AG09309 (cell line): Measurements from ENCODE around the gene PLXNA2.

Source experiments
- DNase-seq: peaks from one replicate; pipeline ENCODE4 v3.0.0-alpha.2; 2010; ENCODE audit warnings: low read depth
- H3K4me3 ChIP-seq: 2 replicates; pipeline ENCODE4 v1.5.1; 2011; ENCODE audit warnings: mild to moderate bottlenecking, low read depth, low read length, moderate library complexity; ENCODE audit not compliant: control insufficient read depth
- TF ChIP-seq, protein P1 (sequence below): IDR thresholded peaks from 2 replicates; pipeline ENCODE4 v1.5.1; 2011; ENCODE audit warnings: mild to moderate bottlenecking, low read depth, low read length, inconsistent platforms; ENCODE audit not compliant: insufficient read depth, control insufficient read depth; ENCODE audit errors: missing control alignments

Gene PLXNA2

DNA sequence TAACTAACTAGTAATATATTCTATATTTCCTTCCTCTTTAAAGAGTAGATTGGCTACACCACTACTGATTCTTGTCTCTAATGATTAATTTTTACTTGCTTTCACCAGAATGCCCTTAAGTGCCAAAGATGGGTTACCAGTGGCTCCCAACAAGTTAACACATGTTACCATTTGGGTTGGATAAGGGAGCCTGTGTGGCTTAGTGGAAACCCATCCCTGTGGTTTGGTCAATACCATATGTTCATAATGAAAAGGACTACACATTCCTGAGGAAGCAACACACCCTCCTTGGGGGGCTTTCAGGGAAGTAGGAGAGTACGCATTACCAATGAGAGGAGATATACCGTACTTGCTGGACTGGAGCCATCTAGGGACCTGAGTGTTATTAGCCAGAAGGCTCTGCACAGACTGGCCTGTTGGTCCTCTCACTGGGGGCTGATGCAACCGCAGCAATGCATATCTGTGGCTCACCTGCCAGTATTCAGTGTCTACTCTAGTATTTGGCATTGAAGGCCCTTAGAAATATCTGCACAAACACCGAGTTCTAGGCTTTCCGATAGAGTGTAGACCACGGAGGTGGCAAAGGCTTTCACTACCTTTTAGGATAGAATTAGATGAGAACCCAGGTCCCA is 29.3 kb upstream of the PLXNA2 start:
- H3K4me3 ChIP-seq, result no peak overlapping the region
- TF ChIP-seq, protein P1, sequence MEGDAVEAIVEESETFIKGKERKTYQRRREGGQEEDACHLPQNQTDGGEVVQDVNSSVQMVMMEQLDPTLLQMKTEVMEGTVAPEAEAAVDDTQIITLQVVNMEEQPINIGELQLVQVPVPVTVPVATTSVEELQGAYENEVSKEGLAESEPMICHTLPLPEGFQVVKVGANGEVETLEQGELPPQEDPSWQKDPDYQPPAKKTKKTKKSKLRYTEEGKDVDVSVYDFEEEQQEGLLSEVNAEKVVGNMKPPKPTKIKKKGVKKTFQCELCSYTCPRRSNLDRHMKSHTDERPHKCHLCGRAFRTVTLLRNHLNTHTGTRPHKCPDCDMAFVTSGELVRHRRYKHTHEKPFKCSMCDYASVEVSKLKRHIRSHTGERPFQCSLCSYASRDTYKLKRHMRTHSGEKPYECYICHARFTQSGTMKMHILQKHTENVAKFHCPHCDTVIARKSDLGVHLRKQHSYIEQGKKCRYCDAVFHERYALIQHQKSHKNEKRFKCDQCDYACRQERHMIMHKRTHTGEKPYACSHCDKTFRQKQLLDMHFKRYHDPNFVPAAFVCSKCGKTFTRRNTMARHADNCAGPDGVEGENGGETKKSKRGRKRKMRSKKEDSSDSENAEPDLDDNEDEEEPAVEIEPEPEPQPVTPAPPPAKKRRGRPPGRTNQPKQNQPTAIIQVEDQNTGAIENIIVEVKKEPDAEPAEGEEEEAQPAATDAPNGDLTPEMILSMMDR, result no peak
- DNase-seq, result no peak

DNA sequence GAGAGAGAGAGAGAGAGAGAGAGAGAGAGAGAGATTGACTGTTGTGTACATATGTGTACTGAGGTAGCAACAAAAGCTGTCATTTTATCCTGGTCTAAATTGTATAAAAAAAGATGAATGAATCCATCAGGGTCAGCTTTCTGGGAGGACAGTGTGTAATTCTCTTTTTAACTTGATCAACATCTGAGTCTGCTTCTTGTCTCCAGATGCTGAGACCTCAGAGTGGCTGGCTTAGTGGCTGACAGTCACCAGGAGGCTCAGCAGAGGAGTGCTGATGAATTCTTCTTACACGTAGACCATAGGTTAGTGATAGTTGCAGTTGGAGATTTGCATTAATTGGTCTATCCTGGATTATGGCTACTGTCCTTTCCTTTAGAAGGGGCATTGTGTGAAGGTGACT is 28.5 kb upstream of the PLXNA2 start:
- no peak for DNase-seq
- H3K4me3 ChIP-seq, result no peak overlapping the region
- TF ChIP-seq, protein P1, result no peak

DNA sequence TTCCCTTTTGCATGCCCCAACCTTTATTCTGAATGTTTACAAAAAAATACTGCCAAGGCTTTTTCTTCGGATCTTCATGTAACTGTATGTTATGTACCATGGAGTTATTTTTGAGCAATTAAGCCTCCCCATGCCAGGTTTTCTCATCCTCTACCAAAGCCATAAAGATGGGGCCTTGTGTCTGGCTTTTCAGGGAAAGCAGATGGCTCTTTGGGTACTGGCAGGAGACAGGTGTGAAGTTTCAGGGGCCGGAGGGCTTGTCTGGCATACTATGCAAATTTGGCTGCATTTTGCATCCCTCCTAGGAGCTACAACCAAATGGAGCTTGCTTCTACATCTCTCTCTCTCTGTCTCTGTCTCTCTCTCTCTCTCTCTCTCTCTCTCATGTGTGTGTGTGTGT is 28.1 kb upstream of the PLXNA2 start:
- TF ChIP-seq, protein P1, result no peak
- no peak for DNase-seq

GRCh38 chr1:208271236-208271635 is 27.1 kb upstream of the PLXNA2 start:
- DNase-seq, result no peak
- TF ChIP-seq, protein P1, result no peak

More for the DNA sequence above, 28.1 kb upstream of the PLXNA2 start:
- no peak overlapping the region for H3K4me3 ChIP-seq

GRCh38 chr1:208270651-208271141 is 26.5 kb upstream of the PLXNA2 start:
- TF ChIP-seq, protein P1, result no peak
- H3K4me3 ChIP-seq, result no peak overlapping the region

More at GRCh38 chr1:208271236-208271635, 27.1 kb upstream of the PLXNA2 start:
- H3K4me3 ChIP-seq, result no peak overlapping the region

DNA sequence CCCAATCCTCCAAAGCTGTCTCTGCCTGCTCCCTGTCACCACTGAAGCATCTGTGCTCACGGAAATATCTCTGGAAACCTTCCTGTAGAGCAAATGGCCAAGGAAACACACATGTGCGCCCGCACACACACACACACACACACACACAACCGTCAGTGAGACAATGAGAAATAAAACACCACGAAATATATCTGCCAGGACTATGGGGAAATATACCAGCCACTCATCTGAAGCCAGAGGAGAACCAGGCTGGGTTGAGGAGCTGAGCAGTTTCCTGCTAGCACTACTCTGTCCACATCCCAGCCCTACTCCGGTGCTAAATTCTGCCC is 25.1 kb upstream of the PLXNA2 start:
- no peak for DNase-seq
- TF ChIP-seq, protein P1, result no peak
- no peak overlapping the region for H3K4me3 ChIP-seq

More at GRCh38 chr1:208270651-208271141, 26.5 kb upstream of the PLXNA2 start:
- DNase-seq, result no peak
